Loucy (cell line): ENCODE data around the gene DDX25.

Experiments
- EZH2phosphoT487 ChIP-seq: fragments of 200-600 bp; IDR thresholded peaks from 2 replicates; pipeline ENCODE4 v1.6.1; 2018; ENCODE audit warnings: antibody characterized with exemption, mild to moderate bottlenecking, moderate library complexity, borderline replicate concordance
- TF ChIP-seq, protein P1 (sequence below): fragments of 200-600 bp; sonication (generic); conservative IDR thresholded peaks from 2 replicates; pipeline ENCODE4 v1.5.1; 2014; ENCODE audit warnings: mild to moderate bottlenecking, antibody characterized with exemption, low read length

GRCh38 chr11:125942771-125943428 is 38.6 kb downstream of the DDX25 start:
- TF ChIP-seq, protein P1, sequence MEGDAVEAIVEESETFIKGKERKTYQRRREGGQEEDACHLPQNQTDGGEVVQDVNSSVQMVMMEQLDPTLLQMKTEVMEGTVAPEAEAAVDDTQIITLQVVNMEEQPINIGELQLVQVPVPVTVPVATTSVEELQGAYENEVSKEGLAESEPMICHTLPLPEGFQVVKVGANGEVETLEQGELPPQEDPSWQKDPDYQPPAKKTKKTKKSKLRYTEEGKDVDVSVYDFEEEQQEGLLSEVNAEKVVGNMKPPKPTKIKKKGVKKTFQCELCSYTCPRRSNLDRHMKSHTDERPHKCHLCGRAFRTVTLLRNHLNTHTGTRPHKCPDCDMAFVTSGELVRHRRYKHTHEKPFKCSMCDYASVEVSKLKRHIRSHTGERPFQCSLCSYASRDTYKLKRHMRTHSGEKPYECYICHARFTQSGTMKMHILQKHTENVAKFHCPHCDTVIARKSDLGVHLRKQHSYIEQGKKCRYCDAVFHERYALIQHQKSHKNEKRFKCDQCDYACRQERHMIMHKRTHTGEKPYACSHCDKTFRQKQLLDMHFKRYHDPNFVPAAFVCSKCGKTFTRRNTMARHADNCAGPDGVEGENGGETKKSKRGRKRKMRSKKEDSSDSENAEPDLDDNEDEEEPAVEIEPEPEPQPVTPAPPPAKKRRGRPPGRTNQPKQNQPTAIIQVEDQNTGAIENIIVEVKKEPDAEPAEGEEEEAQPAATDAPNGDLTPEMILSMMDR: no peak
- no peak for TF ChIP-seq EZH2phosphoT487
